Ectodermal cell (in vitro differentiated cells): ENCODE measurements around the gene SIRT6.
"Not testable (repeated sequence)": the region's sequence is repeated elsewhere in the genome, so short reads cannot be mapped to it uniquely, and the experiment has no call there.

Source experiments
- H3K27ac ChIP-seq: 2 replicates; pipeline ENCODE4 v1.7.0; 2013; ENCODE audit warnings: mild to moderate bottlenecking, low read depth, low read length; ENCODE audit not compliant: insufficient read depth, poor library complexity, severe bottlenecking
- H3K27me3 ChIP-seq: 2 replicates; pipeline ENCODE4 v1.7.0; 2013; ENCODE audit warnings: mild to moderate bottlenecking, low read length; ENCODE audit not compliant: insufficient read depth, control insufficient read depth, poor library complexity, severe bottlenecking
- H3K36me3 ChIP-seq: one replicate; pipeline ENCODE4 v1.7.0; 2013; ENCODE audit warnings: low read length; ENCODE audit not compliant: control insufficient read depth, insufficient read depth
- H3K4me1 ChIP-seq: one replicate; pipeline ENCODE4 v1.7.0; 2013; ENCODE audit warnings: low read length; ENCODE audit not compliant: control insufficient read depth, insufficient read depth
- H3K4me3 ChIP-seq: 2 replicates; pipeline ENCODE4 v1.7.0; 2013; ENCODE audit warnings: low read depth, low read length, control low read depth; ENCODE audit not compliant: insufficient read depth
- H3K9me3 ChIP-seq: 2 replicates; pipeline ENCODE4 v1.7.0; 2013; ENCODE audit warnings: mild to moderate bottlenecking, low read length, moderate library complexity; ENCODE audit not compliant: control insufficient read depth
- WGBS, 2 experiments: methylation state at CpG; one replicate each; pipeline ENCODE4 v1.1.7; 2013; ENCODE audit warnings: missing lambda C conversion rate in 2 of 2; 5-methylcytosine and 5-hydroxymethylcytosine counted together

The SIRT6 gene

DNA sequence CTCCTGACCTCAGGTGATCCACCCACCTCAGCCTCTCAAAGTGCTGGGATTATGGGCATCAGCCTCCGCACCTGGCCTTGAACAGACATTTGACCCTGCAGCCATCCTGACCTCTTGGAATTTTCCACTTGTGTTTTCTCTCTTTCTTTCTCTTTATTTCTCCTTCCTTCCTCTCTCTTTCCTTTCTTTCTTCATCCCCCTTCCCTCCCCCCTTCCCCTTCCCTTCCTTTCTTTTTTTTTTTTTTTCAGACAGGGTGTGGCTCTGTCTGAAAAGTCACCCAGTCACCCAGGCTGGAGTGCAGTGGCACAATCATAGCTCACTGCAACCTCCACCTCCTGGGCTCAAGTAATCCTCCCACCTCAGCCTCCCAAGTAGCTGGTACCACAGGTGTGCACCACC lies 36.2 kb upstream of the SIRT6 start:
- H3K36me3 ChIP-seq, H3K27me3 ChIP-seq, H3K27ac ChIP-seq, H3K4me1 ChIP-seq, H3K4me3 ChIP-seq, H3K9me3 ChIP-seq: not testable (repeated sequence)
- 89 to 92% methylated on average over 1 of the region's 1 CpG for WGBS, 2 experiments

DNA sequence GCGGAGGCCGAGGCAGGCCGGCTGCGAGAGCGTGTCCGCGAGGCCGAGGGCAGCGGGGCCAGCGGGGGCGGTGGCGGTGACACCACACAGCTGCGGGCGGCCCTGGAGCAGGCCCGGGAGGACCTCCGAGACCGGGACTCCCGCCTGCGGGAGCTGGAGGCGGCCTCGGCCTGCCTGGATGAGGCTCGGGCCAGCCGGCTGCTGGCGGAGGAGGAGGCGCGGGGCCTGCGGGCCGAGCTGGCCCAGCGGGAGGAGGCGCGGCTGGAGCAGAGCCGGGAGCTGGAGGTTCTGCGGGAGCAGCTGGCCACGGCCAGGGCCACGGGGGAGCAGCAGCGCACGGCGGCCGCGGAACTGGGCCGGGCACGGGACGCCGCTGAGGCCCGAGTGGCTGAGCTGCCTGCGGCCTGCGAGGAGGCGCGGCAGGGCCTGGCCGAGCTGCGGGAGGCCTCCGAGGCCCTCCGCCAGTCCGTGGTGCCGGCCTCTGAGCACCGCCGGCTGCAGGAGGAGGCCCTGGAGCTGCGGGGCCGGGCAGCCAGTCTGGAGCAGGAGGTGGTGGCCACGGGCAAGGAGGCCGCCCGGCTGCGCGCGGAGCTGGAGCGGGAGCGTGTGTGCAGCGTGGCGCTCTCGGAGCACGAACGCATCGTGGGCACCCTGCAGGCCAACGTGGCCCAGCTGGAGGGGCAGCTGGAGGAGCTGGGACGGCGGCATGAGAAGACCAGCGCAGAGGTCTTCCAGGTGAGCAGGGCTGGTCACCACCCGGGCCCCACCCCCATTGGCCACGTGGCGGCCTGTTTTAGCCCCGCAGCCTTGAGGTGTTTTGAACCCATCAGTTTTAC lies 35.3 kb upstream of the SIRT6 start:
- H3K36me3 ChIP-seq, result no peaks in the 10 kb centered on the region
- H3K4me3 ChIP-seq, result no peak overlapping the region
- no peak overlapping the region for H3K27ac ChIP-seq
- H3K4me1 ChIP-seq, result no peaks in the 10 kb centered on the region
- WGBS, 2 experiments, result 95 to 96% methylated on average over 80 to 81 of the region's 81 CpGs
- no peaks in the 10 kb centered on the region for H3K9me3 ChIP-seq
- H3K27me3 ChIP-seq, result no peaks in the 10 kb centered on the region

DNA sequence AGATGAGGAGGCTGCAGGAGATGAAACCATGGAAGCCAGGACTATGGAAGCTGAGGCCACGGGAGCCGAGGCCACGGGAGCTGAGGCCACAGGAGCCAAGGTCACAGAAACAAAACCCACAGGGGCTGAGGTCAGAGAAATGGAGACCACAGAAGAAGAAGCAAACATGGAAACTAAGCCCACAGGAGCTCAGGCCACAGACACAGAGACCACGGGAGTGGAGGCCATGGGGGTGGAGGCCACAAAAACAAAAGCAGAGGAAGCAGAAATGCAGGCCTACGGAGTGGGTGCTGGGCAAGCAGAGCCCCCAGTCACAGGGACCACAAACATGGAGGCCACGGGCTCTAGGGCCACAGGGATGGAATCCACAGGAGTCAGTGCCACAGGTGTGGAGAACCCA lies 34.5 kb upstream of the SIRT6 start:
- Histone ChIP-seq H3K27ac (no peak overlapping the region), H3K27me3 (no peaks in the 10 kb centered on the region), H3K4me3 (no peak overlapping the region), H3K4me1 (no peaks in the 10 kb centered on the region), H3K9me3 (no peaks in the 10 kb centered on the region), H3K36me3 (no peaks in the 10 kb centered on the region)
- 80% methylated on average over 6 of the region's 6 CpGs for WGBS, 2 experiments

DNA sequence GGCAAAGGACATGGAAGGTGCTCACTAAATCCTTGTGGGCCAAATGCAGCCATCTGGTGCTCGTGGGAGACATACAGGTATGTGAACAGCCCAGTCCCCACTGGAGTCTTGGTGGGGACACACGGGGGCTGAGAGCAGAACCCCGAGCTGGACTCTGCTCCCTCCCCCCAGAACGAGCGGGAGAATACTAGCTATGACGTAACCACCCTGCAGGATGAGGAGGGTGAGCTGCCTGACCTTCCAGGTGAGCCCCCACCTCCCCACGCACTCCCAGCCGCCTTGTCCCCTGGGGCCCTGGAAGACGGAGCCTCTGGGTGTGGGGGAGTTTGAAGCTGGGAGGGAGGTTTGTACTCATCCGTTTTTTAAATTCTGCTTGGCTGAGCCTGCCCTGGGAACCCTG lies 33.4 kb upstream of the SIRT6 start:
- H3K27ac ChIP-seq, result no peak overlapping the region
- H3K27me3 ChIP-seq, result no peaks in the 10 kb centered on the region
- no peak overlapping the region for H3K4me3 ChIP-seq
- H3K4me1 ChIP-seq, result no peaks in the 10 kb centered on the region
- 90 to 93% methylated on average over 10 of the region's 10 CpGs for WGBS, 2 experiments
- H3K9me3 ChIP-seq, result no peaks in the 10 kb centered on the region
- H3K36me3 ChIP-seq, result no peaks in the 10 kb centered on the region

DNA sequence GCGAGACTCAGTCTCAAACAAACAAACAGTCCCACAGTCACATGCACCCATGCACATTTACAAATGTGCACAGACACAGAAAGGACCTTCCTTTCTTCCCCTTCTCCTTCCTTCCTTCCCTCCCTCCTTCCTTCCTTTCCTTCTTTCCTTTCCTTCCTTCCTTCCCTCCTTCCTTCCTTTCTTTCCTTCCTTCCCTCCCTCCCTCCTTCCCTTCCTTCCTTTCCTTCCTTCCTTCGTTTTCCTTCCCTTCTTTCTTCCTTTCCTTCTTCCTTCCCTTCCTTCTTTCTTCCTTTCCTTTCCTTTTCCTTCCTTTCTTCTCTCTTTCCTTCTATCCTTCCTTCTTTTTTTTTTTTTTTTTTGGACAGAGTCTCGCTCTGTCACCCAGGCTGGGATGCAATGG lies 30.8 kb upstream of the SIRT6 start:
- no peaks in the 10 kb centered on the region for H3K4me1 ChIP-seq
- no peak overlapping the region for H3K27ac ChIP-seq
- no peak overlapping the region for H3K4me3 ChIP-seq
- no peaks in the 10 kb centered on the region for H3K36me3 ChIP-seq
- H3K27me3 ChIP-seq, result no peaks in the 10 kb centered on the region
- no peaks in the 10 kb centered on the region for H3K9me3 ChIP-seq
- WGBS, 2 experiments, result 89 to 95% methylated on average over 3 of the region's 3 CpGs

DNA sequence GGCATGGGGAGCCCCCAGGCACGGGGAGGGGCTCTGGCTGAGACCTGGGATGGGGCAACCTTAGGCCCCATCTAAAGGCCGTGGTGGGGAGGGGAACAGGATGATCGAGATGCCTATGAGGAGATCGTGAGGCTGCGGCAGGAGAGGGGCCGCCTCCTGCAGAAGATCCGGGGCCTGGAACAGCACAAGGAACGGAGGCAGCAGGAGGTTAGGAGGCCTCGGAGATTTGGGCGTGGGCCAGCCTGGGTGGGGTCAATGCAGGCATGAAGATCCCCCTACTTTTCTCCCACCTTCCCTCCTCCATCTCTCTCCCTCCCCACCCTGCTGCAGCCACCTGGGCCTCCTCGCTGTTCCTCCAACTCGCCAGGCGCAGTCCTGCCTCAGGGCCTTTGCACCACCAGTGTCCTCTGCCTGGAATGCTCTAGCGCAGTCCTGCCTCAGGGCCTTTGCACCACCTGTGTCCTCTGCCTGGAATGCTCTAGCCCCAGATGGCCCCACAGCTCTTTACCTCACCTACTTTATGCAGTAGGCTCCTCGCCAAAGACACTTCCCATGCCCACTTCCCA lies 27.9 kb upstream of the SIRT6 start:
- no peak overlapping the region for H3K4me3 ChIP-seq
- 84% methylated on average over 15 of the region's 15 CpGs for WGBS, 2 experiments
- no peaks in the 10 kb centered on the region for H3K27me3 ChIP-seq

DNA sequence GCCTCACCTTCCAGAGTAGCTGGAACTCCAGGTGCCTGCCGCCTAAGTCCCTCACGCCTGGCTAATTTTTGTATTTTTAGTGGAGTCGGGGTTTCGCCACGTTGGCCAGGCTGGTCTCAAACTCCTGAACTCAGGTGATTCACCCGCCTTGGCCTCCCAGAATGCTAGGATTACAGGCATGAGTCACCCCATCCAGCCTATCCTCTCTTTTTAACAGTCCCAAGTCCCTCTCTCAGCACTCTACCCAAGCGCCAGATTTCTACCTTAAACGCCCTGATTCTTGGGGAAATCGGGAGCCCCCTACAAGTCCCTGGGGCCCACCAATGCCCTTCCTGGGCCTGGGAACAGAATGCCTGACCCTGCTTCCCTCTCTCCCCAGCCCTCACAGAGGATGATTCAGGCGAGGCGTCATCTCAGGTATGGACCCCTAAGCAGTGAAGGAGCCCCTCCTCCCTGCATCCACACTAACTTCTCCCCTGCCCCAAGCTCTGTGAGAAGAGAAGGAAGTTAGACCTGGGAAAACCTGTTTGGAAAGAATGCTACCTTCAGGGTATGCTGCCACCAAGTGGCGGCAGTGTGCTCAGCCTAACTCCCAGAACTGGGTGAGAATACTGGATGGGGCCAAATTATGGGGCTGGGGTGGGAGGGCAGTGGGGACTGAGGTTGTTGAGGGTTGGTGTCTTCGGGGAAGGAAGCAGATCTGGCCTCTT lies 26.2 kb upstream of the SIRT6 start:
- Histone ChIP-seq H3K4me1 (no peaks in the 10 kb centered on the region), H3K27me3 (no peaks in the 10 kb centered on the region), H3K9me3 (no peaks in the 10 kb centered on the region), H3K27ac (no peak overlapping the region), H3K36me3 (no peaks in the 10 kb centered on the region), H3K4me3 (no peak overlapping the region)
- WGBS, 2 experiments, result 78 to 82% methylated on average over 13 of the region's 13 CpGs

More for the DNA sequence above, 27.9 kb upstream of the SIRT6 start:
- no peak overlapping the region for H3K27ac ChIP-seq
- H3K9me3 ChIP-seq, result no peaks in the 10 kb centered on the region
- H3K4me1 ChIP-seq, result no peaks in the 10 kb centered on the region
- H3K36me3 ChIP-seq, result no peaks in the 10 kb centered on the region

DNA sequence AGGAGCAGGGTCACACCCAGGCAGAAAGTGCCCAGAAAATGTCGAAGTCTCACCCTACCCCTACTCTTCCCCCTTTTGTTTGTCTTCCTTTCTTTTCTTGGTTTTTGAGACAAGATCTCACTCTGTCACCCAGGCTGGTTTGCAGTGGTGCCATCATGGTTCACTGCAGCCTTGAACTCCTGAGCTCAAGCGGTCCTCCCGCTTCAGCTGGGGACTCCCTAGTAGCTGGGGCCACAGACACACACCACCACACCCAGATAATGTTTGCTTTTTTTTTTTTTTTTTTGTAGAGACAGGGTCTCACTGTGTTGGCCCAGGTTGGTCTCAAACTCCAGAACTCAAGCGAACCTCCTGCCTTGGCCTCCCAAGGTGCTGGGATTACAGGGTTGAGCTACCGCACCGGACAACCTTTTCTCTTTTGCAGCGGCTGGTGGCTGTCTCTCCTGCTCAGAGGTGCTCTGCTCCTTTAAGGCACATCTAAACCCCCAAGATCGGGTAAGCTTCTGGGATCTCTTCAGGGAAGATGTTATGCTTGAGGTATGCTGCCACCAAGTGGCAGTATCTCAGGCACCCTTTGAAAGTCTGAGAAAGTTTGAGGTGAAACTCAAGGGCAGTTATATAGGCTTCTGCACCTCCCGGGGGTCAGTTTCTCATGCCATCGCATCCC lies 24.6 kb upstream of the SIRT6 start:
- WGBS, 2 experiments, result 84 to 87% methylated on average over 10 of the region's 10 CpGs
- Histone ChIP-seq H3K4me1 (no peaks in the 10 kb centered on the region), H3K4me3 (no peak overlapping the region), H3K27ac (no peak overlapping the region), H3K27me3 (no peaks in the 10 kb centered on the region), H3K36me3 (no peaks in the 10 kb centered on the region), H3K9me3 (no peaks in the 10 kb centered on the region)

DNA sequence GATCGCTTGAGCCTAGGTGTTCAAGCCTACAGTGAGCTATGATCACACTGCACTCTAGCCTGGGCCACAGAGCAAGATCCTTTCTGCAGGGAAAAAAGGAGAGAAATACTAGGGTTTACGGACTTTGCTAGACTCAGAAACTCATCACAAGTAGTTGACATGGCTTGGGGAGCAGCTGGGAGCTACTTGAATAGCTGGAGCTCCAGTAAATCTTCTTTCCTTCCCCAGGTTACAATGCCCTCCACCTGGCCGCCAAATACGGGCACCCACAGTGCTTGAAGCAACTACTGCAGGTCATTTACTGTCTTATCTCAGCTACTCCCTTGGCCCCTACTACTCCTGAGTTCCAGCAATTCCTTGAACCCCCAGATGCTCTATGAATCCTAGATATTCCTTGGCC lies 19.4 kb upstream of the SIRT6 start:
- Histone ChIP-seq H3K9me3 (no peaks in the 10 kb centered on the region), H3K36me3 (no peaks in the 10 kb centered on the region), H3K4me3 (no peak overlapping the region), H3K27me3 (peaks cover 35% of the 10 kb centered on the region), H3K27ac (no peak overlapping the region), H3K4me1 (no peaks in the 10 kb centered on the region)
- WGBS, 2 experiments, result 88 to 92% methylated on average over 4 of the region's 4 CpGs
